ENCODE measurements around the gene PARVA. TPM values are rescaled to one million over a fixed set of nuclear protein-coding genes. Genes with fewer than 3 reads are reported as not detected.

PARVA gene
- polyA plus RNA-seq, 1 experiment: 142 TPM

- TF ChIP-seq, protein P1, sequence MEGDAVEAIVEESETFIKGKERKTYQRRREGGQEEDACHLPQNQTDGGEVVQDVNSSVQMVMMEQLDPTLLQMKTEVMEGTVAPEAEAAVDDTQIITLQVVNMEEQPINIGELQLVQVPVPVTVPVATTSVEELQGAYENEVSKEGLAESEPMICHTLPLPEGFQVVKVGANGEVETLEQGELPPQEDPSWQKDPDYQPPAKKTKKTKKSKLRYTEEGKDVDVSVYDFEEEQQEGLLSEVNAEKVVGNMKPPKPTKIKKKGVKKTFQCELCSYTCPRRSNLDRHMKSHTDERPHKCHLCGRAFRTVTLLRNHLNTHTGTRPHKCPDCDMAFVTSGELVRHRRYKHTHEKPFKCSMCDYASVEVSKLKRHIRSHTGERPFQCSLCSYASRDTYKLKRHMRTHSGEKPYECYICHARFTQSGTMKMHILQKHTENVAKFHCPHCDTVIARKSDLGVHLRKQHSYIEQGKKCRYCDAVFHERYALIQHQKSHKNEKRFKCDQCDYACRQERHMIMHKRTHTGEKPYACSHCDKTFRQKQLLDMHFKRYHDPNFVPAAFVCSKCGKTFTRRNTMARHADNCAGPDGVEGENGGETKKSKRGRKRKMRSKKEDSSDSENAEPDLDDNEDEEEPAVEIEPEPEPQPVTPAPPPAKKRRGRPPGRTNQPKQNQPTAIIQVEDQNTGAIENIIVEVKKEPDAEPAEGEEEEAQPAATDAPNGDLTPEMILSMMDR (IDR thresholded peaks at IDR 0.05; ENCODE audit: low read depth, low read length): no peak
- POLR2A ChIA-PET: no interaction called here
- Histone ChIP-seq H3K4me3 (ENCODE audit: low read depth, low read length) (no peak overlapping the region), H3K27ac (ENCODE audit: low read depth, low read length) (no peak overlapping the region), H3K9me3 (ENCODE audit: control insufficient read depth, insufficient read depth, low read length) (0 out of 2 replicates have a peak, but pooled peaks cover 3% of the 10 kb centered on the region), H3K27me3 (ENCODE audit: control insufficient read depth, insufficient read depth, low read length) (no peaks in the 10 kb centered on the region)
- no peak for DNase-seq (ENCODE audit: low read depth, low spot score)
- CTCF ChIA-PET: no interaction called here
Measured at GRCh38 chr11:12416552-12416951, 39.2 kb downstream of the PARVA start.

DNA sequence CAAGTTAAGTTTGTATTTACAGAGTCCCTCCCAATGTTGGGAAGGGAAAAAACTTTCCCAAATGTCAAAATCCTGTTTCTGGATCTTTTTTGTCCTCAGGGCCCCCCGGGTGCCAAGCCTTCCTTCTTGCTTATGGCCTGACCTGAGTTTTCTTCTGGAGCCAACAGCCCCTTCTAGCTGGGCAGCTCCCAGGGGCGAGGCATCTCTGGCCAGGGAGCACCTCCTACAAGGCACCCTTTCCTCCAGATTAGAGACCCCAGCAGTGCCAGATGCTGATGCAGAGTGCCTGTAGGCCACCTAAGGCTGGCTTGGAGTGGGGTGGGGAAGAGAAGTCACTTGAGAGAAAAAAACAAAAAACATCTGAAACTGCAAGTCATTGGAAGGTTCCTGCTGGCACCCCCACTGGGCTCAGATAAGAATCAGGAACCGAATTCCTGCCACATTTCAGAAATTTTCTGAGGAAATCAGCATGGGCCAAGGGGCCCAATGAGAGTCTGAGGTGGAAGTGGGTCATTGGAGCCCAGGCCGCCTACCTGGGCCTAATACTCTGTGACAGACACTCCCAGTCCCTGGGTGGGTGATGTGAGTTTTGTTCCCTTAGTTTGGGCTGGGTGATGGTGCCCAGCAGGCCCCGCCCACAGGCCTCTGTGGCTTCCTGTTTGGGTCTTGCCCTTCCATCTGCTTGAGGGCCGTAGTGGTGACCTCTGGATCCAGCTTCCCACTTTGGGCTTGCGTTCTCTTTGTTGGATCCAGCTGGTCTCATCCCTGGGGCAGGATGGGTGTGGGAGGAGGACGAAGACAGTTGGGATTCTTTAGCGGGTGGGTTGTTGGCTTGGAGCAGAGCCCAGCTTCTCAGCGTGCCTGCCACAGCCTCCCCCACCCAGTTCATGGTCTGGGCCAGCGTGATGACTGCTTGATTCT, 40.6 kb downstream of the PARVA start:
- ChIA-PET POLR2A (interaction anchor here (0.9 kb wide), 1 partner anchor 13 kb away, joined by 3 read pairs; no protein-coding TSS in a partner anchor), CTCF (no interaction called here)
- Histone ChIP-seq H3K9me3 (ENCODE audit: control insufficient read depth, insufficient read depth, low read length) (0 out of 2 replicates have a peak, but pooled peaks cover 3% of the 10 kb centered on the region), H3K27me3 (ENCODE audit: control insufficient read depth, insufficient read depth, low read length) (no peaks in the 10 kb centered on the region), H3K27ac (ENCODE audit: low read depth, low read length) (peak overlapping the region; percentile 77), H3K4me3 (ENCODE audit: low read depth, low read length) (no peak overlapping the region)
- no peak for DNase-seq (ENCODE audit: low read depth, low spot score)
- TF ChIP-seq, protein P1 (IDR thresholded peaks at IDR 0.05; ENCODE audit: low read depth, low read length): no peak

GRCh38 chr11:12420040-12420439, 42.7 kb downstream of the PARVA start:
- POLR2A ChIA-PET: no interaction called here
- CTCF ChIA-PET: interaction anchor here (0.9 kb wide), 1 partner anchor 9 kb away, joined by 3 read pairs; no protein-coding TSS in a partner anchor

DNA sequence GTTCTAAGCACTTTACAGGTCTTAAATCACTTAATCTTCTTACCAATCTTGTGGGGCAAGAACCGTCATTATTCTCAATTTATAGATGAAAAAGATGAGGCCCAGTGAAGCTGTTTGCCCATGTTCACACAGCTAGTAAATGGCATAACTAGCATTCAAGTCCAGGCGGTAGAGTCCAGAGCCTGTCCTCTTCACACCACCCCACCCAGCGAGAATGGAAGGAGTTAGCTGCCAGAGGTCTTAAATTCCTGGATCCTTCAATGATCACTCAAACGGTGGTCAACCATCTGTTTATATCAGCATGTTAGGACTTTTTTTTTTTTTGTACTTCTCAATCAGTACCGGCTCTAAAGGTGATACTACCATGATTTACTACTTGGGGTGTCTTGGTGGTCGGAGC, 43.3 kb downstream of the PARVA start:
- H3K27me3 ChIP-seq (ENCODE audit: control insufficient read depth, insufficient read depth, low read length): no peaks in the 10 kb centered on the region
- no peak for DNase-seq (ENCODE audit: low read depth, low spot score)
- H3K27ac ChIP-seq (ENCODE audit: low read depth, low read length): no peak overlapping the region
- 0 out of 2 replicates have a peak, but pooled peaks cover 3% of the 10 kb centered on the region for H3K9me3 ChIP-seq (ENCODE audit: control insufficient read depth, insufficient read depth, low read length)
- TF ChIP-seq, protein P1 (IDR thresholded peaks at IDR 0.05; ENCODE audit: low read depth, low read length): no peak
- ChIA-PET POLR2A (interaction anchor here (0.7 kb wide), 1 partner anchor 9 kb away, joined by 4 read pairs; no protein-coding TSS in a partner anchor), CTCF (interaction anchor here (0.9 to 1.0 kb wide), 2 partner anchors 9 to 13 kb away, joined by 3 read pairs; no protein-coding TSS in a partner anchor)
- no peak overlapping the region for H3K4me3 ChIP-seq (ENCODE audit: low read depth, low read length)

More at GRCh38 chr11:12420040-12420439, 42.7 kb downstream of the PARVA start:
- TF ChIP-seq, protein P1 (IDR thresholded peaks at IDR 0.05; ENCODE audit: low read depth, low read length): no peak
- no peak overlapping the region for H3K27ac ChIP-seq (ENCODE audit: low read depth, low read length)
- no peak for DNase-seq (ENCODE audit: low read depth, low spot score)
- H3K27me3 ChIP-seq (ENCODE audit: control insufficient read depth, insufficient read depth, low read length): no peaks in the 10 kb centered on the region
- no peak overlapping the region for H3K4me3 ChIP-seq (ENCODE audit: low read depth, low read length)
- H3K9me3 ChIP-seq (ENCODE audit: control insufficient read depth, insufficient read depth, low read length): 0 out of 2 replicates have a peak, but pooled peaks cover 3% of the 10 kb centered on the region

DNA sequence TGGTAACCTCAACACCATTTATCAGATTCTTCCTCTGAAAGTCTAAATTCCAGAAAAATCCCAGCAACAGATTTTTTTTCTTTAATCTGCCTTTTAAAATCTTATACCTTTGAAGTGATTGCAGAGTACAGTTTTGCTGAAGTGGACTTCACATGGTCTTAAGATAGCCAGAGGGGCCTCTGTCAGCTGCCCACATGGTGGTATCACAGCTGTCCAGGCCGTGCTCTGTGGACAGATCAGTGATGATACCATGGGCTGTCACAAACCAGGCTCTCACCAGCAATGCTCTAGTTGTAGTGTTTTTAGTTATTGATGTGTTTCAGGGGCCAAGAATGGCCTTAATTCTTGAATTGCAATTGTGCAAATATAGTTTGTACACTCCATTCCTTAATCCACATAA, 44.0 kb downstream of the PARVA start:
- ChIA-PET CTCF (interaction anchor here (1.0 kb wide), 1 partner anchor 12 kb away, joined by 3 read pairs; no protein-coding TSS in a partner anchor), POLR2A (interaction anchor here (0.7 kb wide), 1 partner anchor 8 kb away, joined by 4 read pairs; no protein-coding TSS in a partner anchor)
- Histone ChIP-seq H3K27ac (ENCODE audit: low read depth, low read length) (no peak overlapping the region), H3K27me3 (ENCODE audit: control insufficient read depth, insufficient read depth, low read length) (no peaks in the 10 kb centered on the region), H3K4me3 (ENCODE audit: low read depth, low read length) (no peak overlapping the region), H3K9me3 (ENCODE audit: control insufficient read depth, insufficient read depth, low read length) (0 out of 2 replicates have a peak, but pooled peaks cover 3% of the 10 kb centered on the region)
- TF ChIP-seq, protein P1 (IDR thresholded peaks at IDR 0.05; ENCODE audit: low read depth, low read length): no peak
- no peak for DNase-seq (ENCODE audit: low read depth, low spot score)
